Measurements from ENCODE around the gene NPR2.

DNA sequence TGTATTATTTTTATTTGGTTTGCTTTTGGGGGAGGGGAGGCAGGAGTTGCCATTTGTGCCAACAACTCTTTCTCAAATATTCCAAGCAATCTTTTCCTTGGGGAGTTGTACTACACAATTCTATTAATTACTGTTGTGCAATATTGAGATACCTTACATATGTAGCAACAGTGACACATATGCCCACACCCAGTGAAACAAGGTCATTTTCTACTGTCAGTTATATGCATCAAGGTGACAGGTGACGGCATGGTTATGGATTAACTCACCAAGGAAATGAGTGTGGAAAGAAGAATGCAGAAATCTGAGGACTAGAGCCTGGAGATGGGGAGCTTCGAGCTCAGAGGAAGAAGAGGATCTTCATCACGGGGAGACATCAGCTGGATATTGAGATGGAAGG, 19.4 kb upstream of the NPR2 start:
- TF ChIP-seq FOXA1 (IDR thresholded peaks at IDR 0.05) (no peak), SP1 (IDR thresholded peaks at IDR 0.05) (no peak), BHLHE40 (IDR thresholded peaks at IDR 0.05; ENCODE audit: borderline replicate concordance) (no peak), ELF4 (IDR thresholded peaks at IDR 0.05) (no peak), ZNF384 (IDR thresholded peaks at IDR 0.05) (no peak), ARNT (IDR thresholded peaks at IDR 0.05) (no peak), TARDBP (IDR thresholded peaks at IDR 0.05) (no peak), SUZ12 (IDR thresholded peaks at IDR 0.05) (no peak), FOXK2 (IDR thresholded peaks at IDR 0.05) (no peak), HDGF (IDR thresholded peaks at IDR 0.05; ENCODE audit: borderline replicate concordance) (no peak), NFRKB (IDR thresholded peaks at IDR 0.05) (no peak), FOXM1 (IDR thresholded peaks at IDR 0.05; ENCODE audit: borderline replicate concordance) (no peak), CTBP1 (IDR thresholded peaks at IDR 0.05; ENCODE audit: borderline replicate concordance) (no peak)
